Posterior cingulate gyrus (tissue), 11 donors: ENCODE results near the gene OR9A2.
A peak's percentile ranks its signal among the peaks of the same experiment; 100 is the strongest.

Experiments
- DNase-seq, 10 donors: peaks; one replicate each; pipeline versions ENCODE4 v3.0.0 to v3.0.0-alpha.2; 2020 to 2021; ENCODE audit warnings: mixed read lengths in 3 of 10
- intact Hi-C: fragments of 100-400 bp; cut with DNase I; formaldehyde crosslinking; loops from one replicate; pipeline ENCODE4 v1.15.1; 2023

Gene OR9A2

GRCh38 chr7:143027032-143027431 is at the start of gene OR9A2:
Gene OR9A2 (minus strand): TSS chr7:143027132. CDS start chr7:143027132, 0 bp downstream.
- no peak for DNase-seq
- intact Hi-C loops = no loop called here

- intact Hi-C loops = no loop called here
- no peak for DNase-seq
Observed at GRCh38 chr7:143074141-143074540, 47.2 kb upstream of the OR9A2 start.

- intact Hi-C loops = no loop called here
- DNase-seq = no peak
Observed at GRCh38 chr7:143073556-143073955, 46.6 kb upstream of the OR9A2 start.

- peak in 1 of 10 donors; percentile 7 for DNase-seq
- intact Hi-C loops = no loop called here
Observed at GRCh38 chr7:143069912-143070500, 43.1 kb upstream of the OR9A2 start.

GRCh38 chr7:143068446-143068845 is 41.5 kb upstream of the OR9A2 start:
- intact Hi-C loops = no loop called here
- DNase-seq = no peak

GRCh38 chr7:143063741-143064140 is 36.8 kb upstream of the OR9A2 start:
- DNase-seq = no peak
- intact Hi-C loops = no loop called here

GRCh38 chr7:143055754-143056153 is 28.8 kb upstream of the OR9A2 start:
- no peak for DNase-seq
- intact Hi-C loops = no loop called here

GRCh38 chr7:143054621-143055020 is 27.7 kb upstream of the OR9A2 start:
- intact Hi-C loops = no loop called here
- DNase-seq = no peak

- DNase-seq = no peak
- intact Hi-C loops = no loop called here
Observed at GRCh38 chr7:143052041-143052440, 25.1 kb upstream of the OR9A2 start, which contains the start of gene OR6V1. Gene OR6V1 (plus strand): TSS chr7:143052341. CDS start chr7:143052341, 0 bp downstream.

GRCh38 chr7:143050931-143051330 is 24.0 kb upstream of the OR9A2 start:
- no peak for DNase-seq
- intact Hi-C loops = no loop called here

GRCh38 chr7:143049362-143049761 is 22.4 kb upstream of the OR9A2 start:
- DNase-seq = no peak

GRCh38 chr7:143048827-143049226 is 21.9 kb upstream of the OR9A2 start:
- intact Hi-C loops = no loop called here
- no peak for DNase-seq

More at GRCh38 chr7:143049362-143049761, 22.4 kb upstream of the OR9A2 start:
- intact Hi-C loops = no loop called here

GRCh38 chr7:143047326-143047725 is 20.4 kb upstream of the OR9A2 start:
- DNase-seq = no peak
- intact Hi-C loops = no loop called here

- intact Hi-C loops = no loop called here
Observed at GRCh38 chr7:143046426-143046851, 19.5 kb upstream of the OR9A2 start.

GRCh38 chr7:143043391-143043790 is 16.5 kb upstream of the OR9A2 start:
- no peak for DNase-seq
- intact Hi-C loops = no loop called here

More at GRCh38 chr7:143046426-143046851, 19.5 kb upstream of the OR9A2 start:
- no peak for DNase-seq

GRCh38 chr7:143042790-143043271 is 15.9 kb upstream of the OR9A2 start:
- DNase-seq = no peak
- intact Hi-C loops = no loop called here

GRCh38 chr7:143042159-143042789 is 15.3 kb upstream of the OR9A2 start:
- no peak for DNase-seq
- intact Hi-C loops = no loop called here

- intact Hi-C loops = no loop called here
Observed at GRCh38 chr7:143041346-143041745, 14.4 kb upstream of the OR9A2 start.

GRCh38 chr7:143040209-143040715 is 13.3 kb upstream of the OR9A2 start:
- no peak for DNase-seq
- intact Hi-C loops = no loop called here

More at GRCh38 chr7:143041346-143041745, 14.4 kb upstream of the OR9A2 start:
- no peak for DNase-seq

- DNase-seq = no peak
- intact Hi-C loops = no loop called here
Observed at GRCh38 chr7:143038635-143039034, 11.7 kb upstream of the OR9A2 start.

GRCh38 chr7:143027683-143028082 is 751 bp upstream of the OR9A2 start:
- intact Hi-C loops = no loop called here

GRCh38 chr7:143025371-143025770 is 1.6 kb downstream of the OR9A2 start:
- intact Hi-C loops = no loop called here

More at GRCh38 chr7:143027683-143028082, 751 bp upstream of the OR9A2 start:
- no peak for DNase-seq

More at GRCh38 chr7:143025371-143025770, 1.6 kb downstream of the OR9A2 start:
- no peak for DNase-seq
